NCI-H774 (cell line): ENCODE data around the gene LSR.
"Not testable (repeated sequence)": the region's sequence is repeated elsewhere in the genome, so short reads cannot be mapped to it uniquely, and the experiment has no call there.

Experiments
- DNase-seq: peaks from one replicate; lab custom pipeline; 2025; lab: John Stamatoyannopoulos, UW

LSR gene

DNA sequence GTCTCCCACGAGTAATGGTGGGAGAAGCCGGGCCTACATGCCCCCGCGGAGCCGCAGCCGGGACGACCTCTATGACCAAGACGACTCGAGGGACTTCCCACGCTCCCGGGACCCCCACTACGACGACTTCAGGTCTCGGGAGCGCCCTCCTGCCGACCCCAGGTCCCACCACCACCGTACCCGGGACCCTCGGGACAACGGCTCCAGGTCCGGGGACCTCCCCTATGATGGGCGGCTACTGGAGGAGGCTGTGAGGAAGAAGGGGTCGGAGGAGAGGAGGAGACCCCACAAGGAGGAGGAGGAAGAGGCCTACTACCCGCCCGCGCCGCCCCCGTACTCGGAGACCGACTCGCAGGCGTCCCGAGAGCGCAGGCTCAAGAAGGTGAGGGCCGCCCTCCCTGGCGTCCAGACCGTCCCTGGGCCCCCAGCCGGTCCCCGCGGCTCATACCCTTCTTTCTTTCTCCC lies 18.6 kb downstream of the LSR start:
- no peak for DNase-seq

DNA sequence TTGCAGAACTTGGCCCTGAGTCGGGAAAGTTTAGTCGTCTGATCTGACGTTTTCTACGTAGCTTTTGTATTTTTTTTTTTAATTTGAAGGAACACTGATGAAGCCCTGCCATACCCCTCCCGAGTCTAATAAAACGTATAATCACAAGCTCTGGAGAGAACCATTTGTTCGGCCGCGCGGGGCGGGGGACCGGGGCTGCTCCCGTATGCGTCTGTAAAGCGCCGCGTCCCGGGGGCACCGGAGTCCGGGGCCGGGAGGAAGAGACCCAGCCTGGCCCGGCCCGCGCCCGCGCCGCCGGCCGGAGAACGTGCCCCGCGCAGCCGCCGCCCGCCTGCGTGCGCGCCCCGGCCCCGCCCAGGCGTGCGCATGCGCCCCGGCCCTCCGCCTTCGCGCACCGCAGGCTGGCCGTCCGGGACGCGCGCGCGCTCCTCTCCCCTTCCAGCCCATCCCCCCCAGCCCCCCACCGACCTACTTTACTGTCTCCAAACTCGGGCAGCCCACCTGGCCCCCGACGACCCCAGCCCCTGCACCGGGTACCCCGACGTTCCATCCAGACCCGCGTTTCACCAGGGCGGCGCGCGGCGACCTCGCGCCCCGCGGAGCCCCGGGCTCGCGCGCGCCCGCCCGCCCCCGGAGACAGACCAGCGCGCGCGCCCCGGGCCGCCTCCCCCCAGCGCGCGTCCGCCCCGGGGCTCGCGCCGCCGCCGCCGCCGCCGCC lies 19.2 kb downstream of the LSR start:
- DNase-seq = peak; percentile 69

DNA sequence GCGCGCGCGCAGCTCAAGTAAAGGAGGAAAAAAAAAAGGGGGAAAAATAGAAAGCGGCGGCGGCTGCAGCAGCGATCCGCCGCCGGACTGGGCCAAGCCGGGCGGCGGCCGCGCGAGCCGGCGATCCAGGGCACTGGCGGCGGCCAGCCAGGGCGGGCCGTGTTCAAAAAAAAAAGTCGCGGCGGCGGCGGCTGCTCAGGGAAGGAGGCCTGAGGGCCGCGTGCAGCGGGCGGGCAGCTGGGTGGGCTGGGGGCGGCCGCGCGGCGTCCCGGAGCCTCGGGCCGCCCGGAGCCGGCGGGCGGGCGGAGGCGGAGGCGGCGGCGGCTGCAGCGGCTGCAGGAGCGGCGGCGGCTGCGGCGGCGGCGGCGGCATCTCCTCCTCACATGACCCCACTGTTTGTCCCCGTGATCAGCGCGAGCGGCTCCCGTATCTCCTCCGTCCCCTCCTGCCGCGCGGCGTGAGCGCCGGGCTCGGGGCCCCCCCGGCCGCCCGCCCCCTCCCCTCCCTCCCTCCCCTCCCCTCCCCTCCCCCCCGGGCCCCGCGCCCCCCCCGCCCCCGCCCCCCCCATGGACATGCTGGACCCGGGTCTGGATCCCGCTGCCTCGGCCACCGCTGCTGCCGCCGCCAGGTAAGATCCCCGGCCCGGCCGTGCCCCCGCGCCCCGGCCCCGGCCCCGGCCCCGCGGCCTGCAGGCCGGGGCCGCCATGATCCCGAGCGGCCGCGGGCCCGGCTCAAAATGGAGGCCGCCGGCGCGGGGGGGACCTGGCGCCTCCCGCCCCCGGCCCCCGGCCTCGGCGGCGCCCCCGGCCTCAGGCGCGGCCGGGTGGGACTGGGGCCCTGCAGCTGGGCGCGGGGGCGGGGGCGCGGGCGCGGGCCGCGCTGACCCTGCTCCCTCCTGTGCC lies 20.0 kb downstream of the LSR start, which contains the start of gene USF2:
Gene USF2 (plus strand): TSS at position 427 of the 902 bp plus-strand sequence. CDS start 140 bp downstream, at position 567.
- DNase-seq = peak; percentile 64

- DNase-seq = peak; percentile 70
Measured at GRCh38 chr19:35269438-35270117, 20.8 kb downstream of the LSR start.

GRCh38 chr19:35270381-35270811 lies 21.6 kb downstream of the LSR start:
- no peak for DNase-seq

DNA sequence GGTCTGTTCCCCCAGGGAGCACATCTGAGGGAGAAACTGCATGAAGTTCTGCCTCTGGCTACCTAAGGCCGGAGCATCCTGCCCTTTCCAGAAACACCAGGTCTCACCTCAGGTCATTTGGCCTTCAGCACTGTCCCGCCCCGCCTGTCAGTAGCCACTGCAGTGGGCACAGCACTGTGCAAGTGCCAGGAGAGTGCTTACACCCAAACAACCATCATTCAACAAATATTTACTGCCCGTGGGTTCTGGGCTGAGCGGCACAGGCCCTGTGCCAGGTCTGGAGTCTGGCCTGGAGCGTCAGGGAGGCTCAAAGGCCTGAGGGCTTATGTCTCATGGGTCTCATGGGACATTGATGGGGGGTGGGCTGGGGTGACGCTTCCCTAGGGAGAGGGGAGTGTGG lies 22.7 kb downstream of the LSR start:
- no peak for DNase-seq

DNA sequence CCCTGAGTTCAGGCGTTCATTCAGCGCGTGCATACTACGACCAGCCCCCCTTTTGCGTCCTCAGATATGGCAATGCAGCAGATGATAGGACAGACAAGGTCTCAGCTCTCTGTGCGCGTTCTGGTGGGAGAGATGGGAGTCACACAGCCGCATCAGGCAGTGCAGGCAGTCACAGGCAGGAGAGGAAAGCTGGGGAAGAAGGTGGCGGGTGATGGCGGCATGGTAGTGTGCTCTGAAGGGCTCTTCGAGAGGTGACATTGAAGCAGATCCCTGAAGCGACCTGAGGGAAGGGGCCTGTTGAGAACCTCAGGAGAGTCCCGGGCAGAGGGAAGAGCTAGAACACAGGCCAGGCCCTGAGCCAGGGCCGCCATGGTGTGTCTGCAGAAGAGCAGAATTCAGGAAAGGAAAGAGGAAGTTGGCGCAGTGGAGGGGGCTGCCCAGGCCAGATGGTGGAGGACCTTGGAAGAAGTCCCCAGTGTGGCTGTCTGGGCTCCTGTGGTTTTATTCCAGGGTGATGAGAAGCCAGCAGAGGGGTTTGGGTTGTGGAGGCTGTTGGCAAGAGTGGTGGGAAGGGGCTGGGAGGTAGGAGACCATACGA lies 23.4 kb downstream of the LSR start:
- DNase-seq = no peak

DNA sequence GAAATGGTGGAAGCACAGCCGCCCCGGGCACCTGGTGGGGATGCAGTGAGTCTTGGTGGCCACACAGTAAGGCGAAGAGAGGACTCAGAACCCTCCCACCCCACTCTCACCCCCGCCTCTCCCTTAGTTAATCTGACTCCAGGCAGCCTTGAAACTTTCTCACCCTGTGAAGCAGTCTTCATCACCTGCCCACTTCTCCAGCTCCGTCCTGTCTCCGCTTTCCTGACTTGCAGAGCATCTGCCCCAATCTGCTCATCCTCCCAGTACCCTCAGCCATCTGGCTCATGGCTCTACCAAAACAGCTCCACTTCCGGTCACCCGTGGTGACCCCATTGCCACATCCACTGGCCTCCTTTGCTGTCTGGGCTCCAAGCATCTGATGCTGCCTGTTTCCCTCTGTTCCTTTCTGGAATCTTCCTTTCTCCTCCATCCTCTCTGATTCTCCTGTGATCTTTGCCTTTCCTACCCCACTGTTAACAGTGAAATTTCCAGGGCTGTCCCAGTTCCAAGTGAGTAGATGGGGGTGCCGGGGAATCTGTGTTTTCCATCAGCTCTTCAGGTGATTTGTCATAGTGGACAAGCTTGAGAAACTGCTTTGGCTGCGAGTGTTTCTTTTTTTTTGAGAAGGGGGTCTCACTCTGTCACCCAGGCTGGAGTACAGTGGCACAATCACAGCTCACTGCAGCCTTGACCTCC lies 24.3 kb downstream of the LSR start:
- DNase-seq = no peak

GRCh38 chr19:35273686-35274259 lies 25.0 kb downstream of the LSR start:
- DNase-seq = no peak

- no peak for DNase-seq
Measured at GRCh38 chr19:35274323-35274722, 25.5 kb downstream of the LSR start.

GRCh38 chr19:35276706-35277281 lies 28.0 kb downstream of the LSR start:
- DNase-seq = no peak

- no peak for DNase-seq
Measured at GRCh38 chr19:35278578-35279284, 29.9 kb downstream of the LSR start.

DNA sequence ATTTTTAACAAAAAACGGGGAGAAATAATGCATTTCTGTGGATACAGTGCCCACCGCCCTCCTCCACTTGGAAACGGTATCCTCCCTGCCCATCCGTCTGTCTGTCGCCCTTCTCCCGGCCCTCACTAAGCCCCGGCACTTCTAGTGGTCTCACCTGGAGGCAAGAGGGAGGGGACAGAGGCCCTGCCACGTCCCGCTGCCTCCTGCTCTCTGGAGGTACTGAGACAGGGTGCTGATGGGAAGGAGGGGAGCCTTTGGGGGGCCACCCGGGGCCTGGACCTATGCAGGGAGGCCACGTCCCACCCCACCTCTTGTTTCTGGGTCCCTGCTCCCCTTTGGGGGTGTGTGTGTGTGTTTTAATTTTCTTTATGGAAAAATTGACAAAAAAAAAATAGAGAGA lies 30.6 kb downstream of the LSR start:
- no peak for DNase-seq

- no peak for DNase-seq
Measured at GRCh38 chr19:35279985-35280821, 31.4 kb downstream of the LSR start.

DNA sequence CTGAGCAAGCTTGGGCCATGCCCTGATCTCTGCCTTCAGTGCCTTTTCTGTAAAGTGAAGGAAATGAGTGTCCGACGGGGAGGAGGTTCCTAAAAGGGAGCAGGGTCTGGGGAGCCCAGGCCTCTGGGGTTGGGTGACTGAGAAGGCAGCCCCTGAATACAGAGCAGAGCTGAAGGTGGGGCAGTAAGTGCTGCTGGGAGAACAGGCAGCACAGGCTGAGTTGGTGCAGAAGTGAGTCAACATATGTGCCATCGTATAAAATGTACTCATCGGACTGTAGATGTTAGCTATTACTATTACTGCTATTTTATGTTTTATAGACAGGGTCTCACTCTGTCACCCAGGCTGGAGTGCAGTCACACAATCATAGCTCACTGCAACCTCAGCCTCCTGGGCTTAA lies 32.5 kb downstream of the LSR start:
- no peak for DNase-seq

- DNase-seq = no peak
Measured at GRCh38 chr19:35284153-35285094, 35.6 kb downstream of the LSR start.

DNA sequence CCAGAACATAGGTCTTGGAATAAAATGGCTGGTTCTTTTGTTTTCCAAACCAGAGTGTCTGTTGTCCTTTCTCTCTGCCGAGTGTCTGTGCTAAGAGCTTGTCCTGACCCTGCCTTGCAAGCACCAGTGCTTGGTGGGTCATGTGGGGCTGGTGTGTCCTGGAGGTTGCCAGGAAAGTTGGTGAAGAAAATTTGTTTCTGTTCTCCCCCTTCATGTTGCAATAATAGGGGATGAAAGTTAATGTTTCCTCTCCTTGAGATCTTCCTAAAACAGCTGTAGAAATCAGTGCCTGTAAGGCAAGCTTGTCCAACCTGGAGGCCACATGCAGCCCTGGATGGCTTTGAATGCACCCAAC lies 36.3 kb downstream of the LSR start:
- DNase-seq = no peak

DNA sequence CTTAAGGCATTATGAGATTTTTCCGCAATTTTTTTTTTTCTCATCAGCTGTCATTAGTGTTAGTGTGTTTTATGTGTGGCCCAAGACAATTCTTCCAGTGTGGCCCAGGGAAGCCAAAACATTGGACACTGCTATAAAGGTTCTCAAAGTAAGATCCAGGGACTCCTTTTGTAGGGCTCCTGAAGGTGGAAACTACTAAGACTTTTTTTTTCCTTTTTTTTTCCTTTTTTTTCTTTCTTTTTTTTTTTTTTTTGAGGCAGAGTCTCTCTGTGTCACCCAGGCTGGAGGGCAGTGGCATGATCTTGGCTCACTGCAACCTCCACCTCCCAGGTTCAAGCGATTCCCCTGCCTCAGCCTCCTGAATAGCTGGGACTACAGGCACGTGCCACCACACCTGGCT lies 36.7 kb downstream of the LSR start:
- DNase-seq = not testable (repeated sequence)
